Inflammatory macrophage treated with lipopolysaccharide for 4 hours (primary cell): ENCODE data around the gene SUPT3H.
A peak's percentile ranks its signal among the peaks of the same experiment; 100 is the strongest.
"Not testable (repeated sequence)": the region's sequence is repeated elsewhere in the genome, so short reads cannot be mapped to it uniquely, and the experiment has no call there.

Experiments
- DNase-seq: peaks from one replicate; pipeline ENCODE4 v3.0.0-alpha.2; 2020

Gene SUPT3H

DNA sequence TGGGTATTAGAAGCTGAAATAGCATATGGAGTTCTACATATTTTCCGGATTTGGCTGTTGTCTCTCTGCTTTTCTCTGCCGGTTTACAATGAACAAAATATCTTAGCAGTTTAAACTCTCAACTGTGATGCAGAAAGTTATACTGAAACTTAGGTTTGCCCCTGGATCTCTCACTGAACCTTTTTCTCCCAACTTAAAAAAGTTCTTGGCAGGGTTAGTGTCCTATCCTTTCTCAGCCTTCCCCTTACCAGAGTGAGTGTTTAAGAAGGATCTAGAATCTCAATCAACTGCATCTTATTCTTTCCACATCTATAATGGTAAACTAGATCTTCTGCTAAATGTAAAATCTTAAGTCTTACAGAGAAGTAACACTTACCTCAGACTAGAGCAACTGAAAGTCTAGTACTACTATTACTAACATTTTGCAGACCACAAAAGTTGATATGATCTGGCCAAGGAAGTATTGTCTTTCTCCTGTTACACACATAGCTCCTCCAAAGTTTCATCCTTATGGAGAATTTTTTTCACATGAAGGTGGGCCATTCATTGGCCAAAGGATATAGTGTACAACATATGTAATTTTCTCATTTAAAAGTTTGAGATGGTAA lies 441.9 kb downstream of the SUPT3H start:
- DNase-seq: no peak

DNA sequence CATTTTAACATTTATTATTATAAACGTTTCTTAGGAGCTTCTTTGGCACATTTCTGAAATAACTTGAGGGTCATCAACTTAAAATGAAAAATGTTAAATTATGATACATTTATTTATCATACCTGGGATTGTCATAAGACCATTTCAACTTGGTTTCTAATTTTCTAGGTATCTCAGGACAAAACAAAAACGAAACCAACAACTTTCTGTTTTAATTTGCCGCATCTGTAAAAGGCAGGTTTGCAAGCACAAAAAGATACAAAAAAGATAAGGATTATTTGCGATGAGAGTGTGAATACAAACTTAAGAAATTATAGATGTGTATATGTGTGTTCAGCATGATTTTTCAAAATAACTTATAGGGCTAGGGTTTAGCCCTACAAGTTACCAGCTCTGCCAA lies 444.6 kb downstream of the SUPT3H start:
- DNase-seq: no peak

DNA sequence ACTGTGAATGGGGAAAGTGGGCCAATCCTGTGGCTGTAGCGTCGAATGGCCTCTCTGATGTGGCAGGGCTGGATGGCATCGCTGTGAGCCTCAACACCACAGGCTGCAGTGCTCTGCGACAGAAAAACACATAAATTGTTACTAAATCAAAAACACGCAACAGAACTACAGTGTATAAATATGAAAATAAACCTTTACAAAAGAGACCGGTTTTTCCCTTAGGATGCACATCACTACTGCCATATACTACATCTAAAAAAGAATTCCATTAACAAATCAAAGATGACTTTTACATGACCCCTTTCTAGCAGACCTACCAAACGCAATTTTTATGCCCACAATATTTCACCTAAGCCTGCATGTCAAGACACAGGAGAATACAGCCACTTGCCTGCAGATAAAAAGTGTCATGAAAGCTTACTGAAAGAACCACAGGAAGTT lies 445.1 kb downstream of the SUPT3H start:
- DNase-seq: no peak

DNA sequence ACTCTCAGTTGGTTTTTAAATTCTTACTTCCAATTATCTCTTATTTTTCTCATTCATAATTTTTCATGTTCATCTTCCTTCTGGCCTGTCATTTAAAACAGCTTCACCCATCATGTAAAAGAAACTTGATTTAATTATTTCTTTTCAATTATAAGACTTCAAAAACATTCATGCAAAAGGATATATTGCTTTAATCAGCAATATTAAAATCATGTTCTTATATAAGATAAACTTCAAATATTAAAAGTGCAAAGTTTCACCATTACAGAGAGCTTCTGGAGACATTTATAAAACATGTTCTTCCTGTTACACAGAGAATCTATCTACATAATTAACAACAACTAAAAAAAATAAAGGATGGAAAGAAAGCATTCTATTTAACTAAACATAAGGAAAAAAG lies 446.3 kb downstream of the SUPT3H start:
- DNase-seq: no peak

DNA sequence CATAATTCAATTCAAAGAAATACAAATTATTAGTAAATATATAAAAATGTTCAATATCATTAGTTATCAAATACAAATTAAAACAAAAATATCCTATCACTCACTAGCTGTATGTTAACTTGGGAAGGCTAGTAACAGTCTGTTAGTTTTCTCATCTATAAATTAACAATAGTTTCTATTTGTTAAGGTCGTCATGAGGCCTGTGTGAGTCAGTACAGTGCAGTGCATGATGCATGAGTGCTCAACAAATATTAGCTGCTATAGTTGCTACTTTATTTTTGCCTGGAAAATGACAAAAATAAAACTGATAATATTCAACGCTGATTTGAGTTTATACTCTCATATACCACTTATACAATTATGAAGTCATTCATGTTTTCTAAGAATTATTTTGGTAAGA lies 451.2 kb downstream of the SUPT3H start:
- peak; percentile 15 for DNase-seq

DNA sequence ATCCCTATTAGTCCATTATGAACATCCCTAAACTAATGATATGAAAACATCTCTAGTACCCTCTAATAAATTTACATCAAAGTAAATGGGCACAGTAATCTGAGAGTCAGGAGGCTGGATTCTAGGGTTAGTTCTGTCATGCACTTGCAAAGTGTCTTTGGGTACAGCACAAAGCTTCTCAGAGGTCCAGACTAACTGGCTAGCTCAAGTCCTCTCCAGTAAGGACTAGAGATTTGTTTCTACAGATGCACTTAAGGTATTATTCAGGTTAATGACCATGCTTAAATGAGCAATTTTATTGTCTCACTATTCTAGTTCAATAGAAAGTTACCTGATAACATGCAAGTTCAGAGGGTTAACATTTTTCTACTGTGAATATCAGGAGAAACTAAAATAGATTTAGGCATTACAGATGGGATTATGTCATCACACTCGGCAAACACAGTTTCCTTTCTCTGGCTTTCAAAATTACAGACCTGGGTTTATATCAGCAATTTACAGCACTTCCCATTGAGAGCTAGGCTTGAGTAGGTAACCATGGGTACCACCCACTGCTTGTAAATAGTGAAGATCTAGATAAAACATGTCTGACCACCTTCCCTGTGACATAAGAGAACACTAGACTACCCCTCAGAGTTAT lies 452.5 kb downstream of the SUPT3H start:
- peak; percentile 70 for DNase-seq

DNA sequence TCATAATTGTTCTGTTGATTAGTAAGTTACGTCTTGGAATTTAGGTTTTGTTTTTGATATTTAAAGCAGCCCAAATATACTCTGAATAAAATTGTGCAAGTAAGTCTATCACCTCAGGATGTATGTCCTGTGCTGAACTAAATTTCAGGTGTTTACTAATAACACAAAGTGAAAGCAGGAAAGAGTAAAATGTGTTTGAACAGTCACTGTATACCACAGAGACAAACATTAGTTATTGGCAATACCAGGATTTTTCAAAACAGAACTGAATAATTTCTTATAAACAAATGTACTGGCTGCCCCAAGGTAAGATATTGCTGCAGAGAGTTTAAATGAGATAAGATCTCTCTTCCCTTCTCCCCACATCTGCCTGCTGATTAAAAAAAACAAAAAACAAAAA lies 454.3 kb downstream of the SUPT3H start:
- no peak for DNase-seq

DNA sequence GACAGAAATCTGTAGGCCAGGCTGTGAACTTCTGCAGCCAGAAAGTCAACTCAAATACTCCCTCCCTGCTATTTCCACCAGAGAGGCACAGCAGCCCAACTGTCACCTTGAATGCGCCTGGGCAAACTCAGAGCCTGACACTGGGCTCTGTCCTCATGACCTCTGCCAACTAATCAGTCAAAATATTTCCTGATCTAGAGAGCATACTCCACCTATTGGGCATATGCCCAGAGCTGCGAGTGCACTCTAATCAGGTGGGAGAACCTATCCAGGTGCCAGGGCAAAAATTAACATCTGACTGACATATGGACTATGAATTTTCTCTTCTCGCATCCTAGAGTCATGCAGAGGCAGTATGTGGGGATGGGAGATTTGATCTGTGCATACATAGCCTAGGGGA lies 455.9 kb downstream of the SUPT3H start:
- DNase-seq: no peak

DNA sequence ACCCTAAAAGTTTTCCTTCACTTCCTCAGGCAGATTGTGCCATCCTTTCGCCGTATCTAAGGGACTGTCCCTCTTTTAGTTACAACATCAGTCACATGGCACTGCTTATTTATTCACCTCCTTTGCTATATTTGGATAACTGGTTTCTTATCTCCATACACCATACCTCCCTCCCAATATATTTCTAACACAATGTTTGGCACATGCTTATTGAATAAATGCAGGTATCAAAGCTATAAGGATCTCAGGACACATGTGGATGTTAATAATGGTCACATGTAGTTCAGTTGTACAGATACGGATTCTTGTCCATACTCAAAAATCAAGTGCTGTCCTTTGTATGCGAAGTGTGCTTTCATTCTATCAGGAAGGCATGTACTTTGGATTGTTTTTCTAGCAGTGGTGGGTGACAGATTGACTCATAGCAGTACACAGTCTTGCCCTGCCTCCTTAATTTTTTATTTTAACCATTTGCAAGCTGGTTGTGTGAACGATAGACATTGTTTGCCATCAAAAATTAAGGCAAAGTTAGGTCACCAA lies 456.7 kb downstream of the SUPT3H start:
- DNase-seq: peak; percentile 65

DNA sequence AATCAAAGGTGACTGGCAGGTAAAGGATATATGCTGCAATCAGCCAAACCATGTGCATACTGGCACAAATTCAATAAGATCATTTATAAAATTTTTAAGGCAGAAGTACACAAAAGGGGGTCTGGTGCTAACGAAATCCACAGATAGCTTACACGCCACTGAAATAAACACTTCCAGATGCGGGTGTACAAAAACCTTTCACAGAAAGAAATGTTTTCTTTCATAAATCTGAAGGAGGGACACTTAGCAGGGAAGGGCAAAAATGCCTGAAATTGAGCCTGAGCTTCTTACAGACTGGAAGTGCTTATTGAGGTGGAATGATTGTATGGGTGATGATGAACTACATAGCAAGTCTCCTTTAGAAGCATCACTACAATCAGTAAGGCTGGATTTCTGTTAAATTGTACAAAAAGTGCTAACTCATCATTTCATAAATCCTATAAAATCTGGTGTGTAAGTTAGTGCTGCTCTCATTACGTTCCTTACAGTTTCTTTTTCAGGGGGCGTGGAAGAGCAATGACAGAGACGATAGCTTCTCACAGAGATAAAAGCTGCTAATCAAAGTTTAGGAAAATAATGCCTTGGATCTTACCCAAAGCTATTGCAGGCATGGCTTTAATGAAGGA lies 458.9 kb downstream of the SUPT3H start:
- DNase-seq: no peak

DNA sequence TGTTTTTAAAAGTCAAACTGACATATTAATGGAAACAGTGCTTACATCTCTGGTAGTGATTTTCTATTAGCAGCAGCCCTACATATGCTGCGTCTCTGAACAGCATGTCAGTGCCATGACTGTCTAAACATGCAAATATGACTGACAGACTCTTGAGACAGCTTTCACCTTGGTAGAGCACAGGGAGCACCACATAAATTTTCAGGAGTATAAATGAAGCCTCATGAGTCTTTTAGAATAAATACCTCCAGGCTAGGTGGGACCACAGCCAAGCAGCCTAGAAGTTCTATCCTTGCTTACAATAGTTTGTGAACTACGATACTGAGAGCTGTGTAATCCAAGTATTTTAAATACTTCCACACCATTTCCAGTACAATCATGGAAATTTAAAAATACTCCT lies 460.3 kb downstream of the SUPT3H start:
- DNase-seq: no peak

DNA sequence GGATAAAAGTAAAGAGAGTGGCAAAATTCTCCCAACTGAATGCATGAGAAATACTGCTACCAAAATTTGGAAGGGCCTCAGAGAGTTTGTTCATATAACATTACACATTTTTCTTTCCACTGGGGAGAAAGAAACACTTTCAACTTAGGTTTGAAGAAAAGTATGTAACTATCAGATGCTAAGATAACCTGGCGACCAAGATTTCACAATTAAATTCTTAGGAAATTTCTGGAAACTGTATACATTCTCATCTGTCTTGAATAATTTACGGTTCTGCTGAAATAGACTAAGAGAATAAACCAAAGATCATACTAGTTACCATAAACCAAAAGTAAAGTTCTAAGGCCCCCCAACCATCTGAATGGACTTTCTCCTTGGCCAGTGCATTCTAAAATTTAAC lies 462.6 kb downstream of the SUPT3H start:
- DNase-seq: no peak

DNA sequence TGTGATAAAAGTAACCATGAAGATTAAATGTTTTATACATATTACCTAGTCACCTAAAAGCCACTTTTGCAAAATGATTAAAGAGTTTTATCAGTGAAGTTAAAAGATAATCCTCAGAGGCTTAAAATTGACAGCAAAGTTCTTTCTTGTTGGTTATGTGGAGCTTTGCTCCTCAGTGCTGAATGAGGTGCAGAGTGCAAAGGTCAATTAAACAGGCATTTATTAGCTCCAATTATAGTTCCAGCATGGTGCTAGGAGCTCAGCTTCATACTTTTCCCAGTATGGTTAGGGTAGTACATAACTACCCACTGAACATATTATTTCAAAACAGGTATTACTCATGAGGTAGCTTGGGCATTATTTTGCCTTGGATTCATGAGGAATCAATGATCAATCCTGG lies 463.6 kb downstream of the SUPT3H start:
- DNase-seq: no peak

DNA sequence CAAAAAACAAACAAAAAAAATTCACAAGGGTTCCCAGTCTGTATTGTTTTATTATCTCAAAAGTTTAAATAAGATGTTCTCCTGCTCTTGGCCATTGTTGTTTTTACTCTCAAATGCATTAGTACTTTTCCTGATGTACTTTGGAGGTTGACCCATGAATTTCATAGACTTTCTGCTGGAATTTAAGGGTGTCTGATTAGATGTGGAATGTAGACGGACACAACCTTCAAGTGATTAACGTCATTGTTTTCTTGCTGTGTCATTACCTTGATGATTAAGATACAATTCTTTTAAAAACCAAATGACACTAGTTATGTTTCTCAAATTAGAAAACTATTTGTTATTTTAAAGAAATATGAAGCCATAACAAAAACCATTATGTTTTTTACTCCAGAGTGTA lies 471.0 kb downstream of the SUPT3H start:
- DNase-seq: no peak

DNA sequence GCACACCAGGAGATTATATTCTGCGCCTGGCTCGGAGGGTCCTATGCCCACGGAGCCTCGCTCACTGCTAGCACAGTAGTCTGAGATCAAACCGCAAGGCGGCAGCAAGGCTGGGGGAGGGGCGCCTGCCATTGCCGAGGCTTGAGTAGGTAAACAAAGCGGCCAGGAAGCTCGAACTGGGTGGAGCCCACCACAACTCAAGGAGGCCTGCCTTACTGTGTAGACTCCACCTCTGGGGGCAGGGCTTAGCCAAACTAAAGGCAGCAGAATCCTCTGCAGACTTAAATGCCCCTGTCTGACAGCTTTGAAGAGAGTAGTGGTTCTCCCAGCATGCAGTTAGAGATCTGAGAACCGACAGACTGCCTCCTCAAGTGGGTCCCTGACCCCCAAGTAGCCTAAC lies 477.4 kb downstream of the SUPT3H start:
- DNase-seq: not testable (repeated sequence)

DNA sequence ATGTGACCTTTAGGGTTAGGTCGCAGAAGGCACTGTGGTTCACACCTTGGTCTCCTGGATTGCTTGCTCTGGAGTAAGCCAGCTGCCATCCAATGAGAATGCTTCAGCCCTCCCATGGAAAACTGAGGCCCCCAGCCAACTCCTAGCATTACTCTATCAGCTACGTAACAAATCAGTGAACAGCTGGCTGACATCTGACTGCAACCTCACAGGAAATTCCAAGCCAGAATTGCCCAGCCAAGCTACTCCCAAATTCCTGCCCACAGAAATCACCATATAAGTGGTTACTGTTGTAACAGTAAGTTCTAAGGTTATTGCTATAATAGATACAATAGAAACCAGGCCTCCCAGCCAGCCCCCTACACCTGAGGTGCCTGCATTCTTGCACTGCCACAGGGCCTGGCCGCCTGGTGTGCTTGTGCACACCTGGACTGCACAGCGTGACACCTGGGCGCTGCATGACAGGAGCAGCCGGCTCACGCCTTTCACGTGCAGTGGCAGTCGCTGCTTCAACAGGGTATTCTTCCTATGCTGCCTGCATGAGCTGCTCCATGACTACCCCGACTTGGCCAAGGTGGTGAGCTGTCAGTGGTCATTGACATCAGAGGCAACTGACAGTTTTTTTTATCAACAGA lies 479.3 kb downstream of the SUPT3H start:
- no peak for DNase-seq

DNA sequence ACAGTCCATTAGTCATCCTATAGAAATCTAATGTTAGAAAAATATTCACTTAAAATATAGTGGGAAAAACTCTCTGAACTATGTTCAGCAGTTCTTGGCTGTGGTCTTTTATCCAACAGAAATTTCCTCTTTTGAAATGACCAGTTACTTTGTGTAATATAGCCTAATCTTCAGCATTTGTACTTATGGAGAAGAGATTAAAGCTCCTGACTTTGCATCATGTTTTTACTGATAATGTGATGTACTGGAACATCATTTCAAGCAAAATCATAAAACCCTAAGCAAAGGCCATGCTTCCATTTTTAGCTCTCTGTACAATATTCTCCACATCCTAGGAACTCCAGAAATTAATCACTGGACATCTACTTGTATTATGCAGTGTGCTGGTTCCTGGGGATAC lies 480.4 kb downstream of the SUPT3H start:
- no peak for DNase-seq

DNA sequence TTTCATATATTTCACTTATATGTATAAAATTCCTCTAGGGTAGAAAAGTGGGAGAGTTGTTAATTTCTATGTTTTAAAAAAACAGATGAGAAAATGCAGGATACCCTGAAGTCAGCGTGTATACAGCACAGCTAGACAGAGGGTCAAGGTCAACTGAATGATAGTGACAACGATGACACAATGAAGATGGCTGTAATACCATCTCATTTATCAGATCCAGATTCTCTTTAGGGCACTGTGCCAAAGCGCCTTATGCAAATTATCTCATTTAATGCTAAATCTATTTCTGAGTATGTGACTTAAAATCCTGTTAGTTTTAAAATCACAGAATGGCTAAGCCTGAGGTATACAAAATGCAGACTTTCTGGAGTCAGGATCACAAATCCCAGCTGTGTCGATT lies 481.0 kb downstream of the SUPT3H start:
- DNase-seq: no peak

DNA sequence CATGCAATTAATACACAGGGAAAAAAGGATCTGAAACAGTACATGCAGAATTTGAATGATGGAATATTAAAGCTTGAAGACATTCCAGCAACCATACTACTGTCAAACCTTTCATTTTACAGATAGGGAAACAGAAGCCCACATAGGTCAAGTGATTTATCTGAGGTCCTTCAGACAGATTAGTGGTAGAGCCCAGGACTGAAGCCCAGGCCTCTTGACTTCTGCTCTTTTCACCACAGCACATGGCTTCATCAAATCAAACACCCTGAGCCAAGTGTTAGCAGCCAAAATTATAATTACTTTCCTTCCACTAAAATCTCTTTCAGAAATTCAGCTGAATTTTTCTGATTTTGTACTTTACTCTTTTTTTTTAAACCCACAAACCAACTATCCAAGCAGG lies 485.2 kb downstream of the SUPT3H start:
- DNase-seq: no peak

DNA sequence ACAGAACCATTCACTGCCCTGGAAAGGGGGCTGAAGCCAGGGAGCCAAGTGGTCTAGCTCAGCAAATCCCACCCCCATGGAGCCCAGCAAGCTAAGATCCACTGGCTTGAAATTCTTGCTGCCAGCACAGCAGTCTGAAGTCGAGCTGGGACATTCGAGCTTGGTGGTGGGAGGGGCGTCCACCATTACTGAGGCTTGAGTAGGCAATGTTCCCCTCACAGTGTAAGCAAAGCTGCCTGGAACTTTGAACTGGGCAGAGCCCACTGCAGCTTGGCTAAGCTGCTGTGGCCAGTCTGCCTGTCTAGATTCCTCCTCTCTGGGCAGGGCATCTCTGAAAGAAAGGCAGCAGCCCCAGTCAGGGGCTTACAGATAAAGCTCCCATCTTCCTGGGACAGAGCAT lies 498.7 kb downstream of the SUPT3H start:
- DNase-seq: not testable (repeated sequence)

DNA sequence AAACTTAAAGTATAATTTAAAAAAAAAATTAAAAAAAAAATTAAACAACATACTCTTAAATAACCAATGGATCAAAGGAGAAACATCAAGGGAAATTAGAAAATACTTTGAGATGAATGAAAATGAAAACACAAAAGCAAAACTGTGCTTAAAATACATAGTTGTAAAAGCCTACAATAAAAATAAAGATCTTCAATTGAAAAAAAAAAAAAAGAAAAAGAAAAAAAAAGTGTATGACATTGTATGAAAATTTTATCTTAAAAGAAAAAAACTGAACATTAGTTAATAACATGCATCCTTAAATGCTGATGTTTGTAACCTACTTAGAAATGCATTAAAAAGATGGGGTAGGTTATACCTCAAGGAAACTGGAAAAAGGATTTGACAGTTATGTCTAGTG lies 501.1 kb downstream of the SUPT3H start:
- not testable (repeated sequence) for DNase-seq

DNA sequence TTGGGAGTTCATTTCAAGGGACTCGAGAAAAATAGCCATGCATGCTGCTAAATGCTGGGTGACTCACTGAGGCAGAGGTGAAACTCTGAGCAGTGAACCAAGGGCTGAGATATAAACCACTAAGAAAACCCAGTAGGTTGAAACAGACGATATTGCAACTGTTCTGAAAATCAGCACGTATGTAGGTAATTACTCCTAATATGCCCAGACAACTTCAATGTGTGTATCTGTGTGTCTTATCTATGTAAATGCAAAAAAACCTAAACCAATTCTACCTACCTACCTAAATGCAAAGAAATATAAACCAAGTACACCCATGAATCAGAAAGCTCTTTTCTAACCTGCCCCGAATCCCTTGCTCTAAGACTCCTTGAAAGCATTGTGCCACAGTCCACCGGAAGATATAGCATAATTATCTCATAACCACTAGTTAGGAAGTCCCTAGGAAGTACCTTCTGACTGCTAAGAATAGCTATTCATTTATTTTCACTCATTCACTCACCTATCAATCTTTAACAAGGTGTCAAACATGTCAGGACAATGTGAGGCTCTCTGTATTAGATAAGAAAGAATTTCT lies 508.3 kb downstream of the SUPT3H start:
- DNase-seq: no peak

DNA sequence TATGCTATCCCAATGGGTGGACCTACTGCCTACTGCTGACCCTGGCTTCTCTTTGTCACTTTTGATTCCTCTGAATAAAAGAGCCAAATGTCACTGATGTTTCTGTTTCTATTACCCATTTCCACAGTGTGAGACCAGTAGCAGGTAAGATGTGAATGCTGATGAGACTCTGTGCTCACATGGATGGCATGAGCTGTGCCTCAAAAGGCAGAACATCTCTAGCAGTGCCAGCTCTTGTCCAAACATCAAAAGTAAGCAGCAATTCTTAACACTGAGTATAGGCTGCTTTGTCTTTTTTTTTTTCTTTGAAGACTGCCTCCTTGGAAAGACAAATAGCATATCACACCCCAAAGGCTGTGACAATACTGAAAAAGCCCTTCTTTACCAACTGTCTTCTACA lies 508.8 kb downstream of the SUPT3H start:
- no peak for DNase-seq

DNA sequence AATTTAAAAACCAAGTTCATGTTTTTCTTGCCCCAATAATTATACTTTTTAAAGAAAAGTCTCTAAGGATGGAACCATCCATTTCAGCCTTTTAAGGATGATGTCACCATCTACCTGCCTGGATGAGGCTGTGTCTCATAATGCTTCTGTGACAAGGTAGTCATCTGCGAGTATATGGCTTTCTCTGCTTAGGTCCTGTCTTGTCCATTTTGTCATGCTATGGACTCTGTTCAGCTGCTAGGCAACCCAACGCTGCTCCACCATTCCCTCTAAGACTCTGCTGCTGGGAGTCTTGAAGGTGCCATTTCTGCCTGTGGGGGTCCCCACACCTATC lies 509.4 kb downstream of the SUPT3H start:
- no peak for DNase-seq
